H1 (cell line): Measurements from ENCODE around the gene GLYR1. TPM values are rescaled to one million over a fixed set of nuclear protein-coding genes. Genes with fewer than 3 reads are reported as not detected.

ENCODE experiments used
- CTCF ChIA-PET: fragments of 300-600 bp; sonication (Branson Sonifier 250); formaldehyde crosslinking; loops from one replicate; lab custom pipeline; 2021; ENCODE audit not compliant: partially characterized antibody; lab: Charles Lee
- POLR2A ChIA-PET: fragments of 300-600 bp; sonication (Branson Sonifier 250); formaldehyde crosslinking; loops from one replicate; lab custom pipeline; 2021; ENCODE audit warnings: inconsistent platforms; ENCODE audit not compliant: partially characterized antibody; lab: Charles Lee
- DNase-seq, 2 experiments: peaks; one replicate each; pipeline versions ENCODE4 v3.0.0 to v3.0.0-alpha.2; 2010 to 2022; ENCODE audit warnings: low spot score in 2 of 2, low read depth in 1 of 2, mixed read lengths in 1 of 2
- FAIRE-seq: peaks from 2 replicates; lab custom pipeline; 2011; peaks lifted over from hg19 to GRCh38; lab: Jason Lieb, UNC
- H2AFZ ChIP-seq: 2 replicates; pipeline ENCODE4 v1.8.1; 2012; ENCODE audit warnings: low read length, inconsistent platforms
- H2AK5ac ChIP-seq: 2 replicates; pipeline ENCODE4 v1.6.1; 2013; ENCODE audit warnings: low read depth, low read length
- H2BK120ac ChIP-seq: replicated peaks from 2 replicates; pipeline ENCODE3; 2013; ENCODE audit warnings: low read depth, low read length, inconsistent platforms
- H2BK12ac ChIP-seq: 2 replicates; pipeline ENCODE4 v1.6.1; 2013; ENCODE audit warnings: low read depth, low read length
- H2BK15ac ChIP-seq: 2 replicates; pipeline ENCODE4 v1.6.1; 2013; ENCODE audit warnings: low read length
- H2BK20ac ChIP-seq: 2 replicates; pipeline ENCODE4 v1.6.1; 2013; ENCODE audit warnings: low read length
- H2BK5ac ChIP-seq: 2 replicates; pipeline ENCODE4 v1.6.1; 2013; ENCODE audit warnings: low read depth, low read length
- H3K14ac ChIP-seq: 2 replicates; pipeline ENCODE4 v1.6.1; 2013; ENCODE audit warnings: inconsistent platforms; ENCODE audit not compliant: insufficient read length
- H3K18ac ChIP-seq: 2 replicates; pipeline ENCODE4 v1.6.1; 2013; ENCODE audit warnings: low read length; ENCODE audit errors: extremely low read depth
- H3K23ac ChIP-seq: 2 replicates; pipeline ENCODE4 v1.6.1; 2013; ENCODE audit warnings: inconsistent platforms; ENCODE audit not compliant: insufficient read length
- H3K23me2 ChIP-seq: 2 replicates; pipeline ENCODE4 v1.6.1; 2013; ENCODE audit warnings: low read depth, low read length
- H3K27ac ChIP-seq: 2 replicates; pipeline ENCODE4 v1.6.1; 2011; ENCODE audit warnings: low read depth, low read length, inconsistent platforms
- H3K27me3 ChIP-seq, 4 experiments: replicated peaks in 1 of 4; 1 replicate in 1 of 4; 2 replicates in 3 of 4; pipeline versions ENCODE4 v1.6.1 to v1.8.1; 2011 to 2013; ENCODE audit warnings: low read length in 3 of 4, mild to moderate bottlenecking in 3 of 4, inconsistent platforms in 2 of 4, mixed read lengths in 2 of 4, moderate library complexity in 1 of 4; ENCODE audit not compliant: control insufficient read depth in 3 of 4, insufficient read depth in 3 of 4; ENCODE audit errors: extremely low read depth in 1 of 4
- H3K36me3 ChIP-seq, 4 experiments: 2 replicates each; pipeline versions ENCODE4 v1.6.1 to v1.8.1; 2011 to 2013; ENCODE audit warnings: mild to moderate bottlenecking in 4 of 4, low read length in 3 of 4, moderate library complexity in 2 of 4, control low read depth in 1 of 4, inconsistent platforms in 1 of 4; ENCODE audit not compliant: insufficient read depth in 4 of 4, control insufficient read depth in 2 of 4
- H3K4ac ChIP-seq: replicated peaks from 2 replicates; pipeline ENCODE3; 2013; ENCODE audit warnings: low read length, low read depth, mixed read lengths, inconsistent platforms; ENCODE audit not compliant: insufficient read length
- H3K4me1 ChIP-seq, 4 experiments: replicated peaks in 1 of 4; 1 replicate in 1 of 4; 2 replicates in 3 of 4; pipeline versions ENCODE4 v1.6.1 to v1.8.1; 2011 to 2013; ENCODE audit warnings: low read length in 3 of 4, inconsistent platforms in 2 of 4, mixed read lengths in 1 of 4; ENCODE audit not compliant: insufficient read depth in 4 of 4, control insufficient read depth in 3 of 4
- H3K4me2 ChIP-seq, 2 experiments: 2 replicates each; pipeline versions ENCODE4 v1.6.1 to v1.8.1; 2011 to 2013; ENCODE audit warnings: low read depth in 2 of 2, low read length in 2 of 2, control low read depth in 1 of 2, inconsistent platforms in 1 of 2, mild to moderate bottlenecking in 1 of 2; ENCODE audit not compliant: insufficient read depth in 1 of 2
- H3K4me3 ChIP-seq, 4 experiments: fragments of 200-600, 300-600 bp in 1 of 4; sonication (generic), shearing (Covaris generic), sonication (Bioruptor Twin) in 1 of 4; 2 replicates each; pipeline versions ENCODE4 v1.5.1 to v1.8.1; 2011 to 2016; ENCODE audit warnings: low read length in 4 of 4, low read depth in 3 of 4, control low read depth in 2 of 4, inconsistent platforms in 2 of 4, mild to moderate bottlenecking in 2 of 4, mixed read lengths in 1 of 4, moderate library complexity in 1 of 4; ENCODE audit not compliant: insufficient read depth in 2 of 4; ENCODE audit errors: extremely low read depth in 1 of 4
- H3K56ac ChIP-seq: replicated peaks from 2 replicates; pipeline ENCODE3; 2013; ENCODE audit warnings: low read depth, mild to moderate bottlenecking, mixed read lengths, low read length, inconsistent platforms; ENCODE audit not compliant: insufficient read length
- H3K79me1 ChIP-seq: 2 replicates; pipeline ENCODE4 v1.6.1; 2013; ENCODE audit warnings: low read depth, low read length, control low read depth
- H3K79me2 ChIP-seq, 2 experiments: 2 replicates each; pipeline versions ENCODE4 v1.6.1 to v1.8.1; 2012 to 2013; ENCODE audit warnings: low read length in 2 of 2, mild to moderate bottlenecking in 2 of 2, inconsistent platforms in 1 of 2; ENCODE audit not compliant: insufficient read depth in 2 of 2, control insufficient read depth in 1 of 2
- H3K9ac ChIP-seq, 4 experiments: replicated peaks in 1 of 4; 1 replicate in 1 of 4; 2 replicates in 3 of 4; pipeline versions ENCODE4 v1.6.1 to v1.8.1; 2011 to 2013; ENCODE audit warnings: low read depth in 3 of 4, low read length in 3 of 4, control low read depth in 2 of 4, mild to moderate bottlenecking in 2 of 4, moderate library complexity in 2 of 4, inconsistent platforms in 1 of 4; ENCODE audit errors: extremely low read depth in 1 of 4
- H3K9me3 ChIP-seq, 2 experiments: 2 replicates each; pipeline versions ENCODE4 v1.6.1 to v1.8.1; 2012 to 2013; ENCODE audit warnings: mild to moderate bottlenecking in 2 of 2, moderate library complexity in 2 of 2, control low read depth in 1 of 2, inconsistent platforms in 1 of 2, low read depth in 1 of 2, low read length in 1 of 2, mixed read lengths in 1 of 2; ENCODE audit not compliant: insufficient read depth in 2 of 2
- H4K20me1 ChIP-seq, 2 experiments: replicated peaks in 1 of 2; 2 replicates each; pipeline versions ENCODE3 to v1.8.1; 2011 to 2013; ENCODE audit warnings: inconsistent platforms in 2 of 2, low read length in 2 of 2, mild to moderate bottlenecking in 1 of 2; ENCODE audit not compliant: insufficient read depth in 2 of 2, control insufficient read depth in 1 of 2
- H4K5ac ChIP-seq: 2 replicates; pipeline ENCODE4 v1.6.1; 2013; ENCODE audit warnings: low read length, low read depth, mixed read lengths, inconsistent platforms; ENCODE audit not compliant: insufficient read length
- H4K8ac ChIP-seq: 2 replicates; pipeline ENCODE4 v1.8.0; 2013; ENCODE audit warnings: mild to moderate bottlenecking, moderate library complexity, low read length, inconsistent platforms; ENCODE audit not compliant: insufficient read depth; ENCODE audit errors: extremely low read depth
- H4K91ac ChIP-seq: replicated peaks from 2 replicates; pipeline ENCODE3; 2013; ENCODE audit warnings: low read length, mixed read lengths, inconsistent platforms; ENCODE audit not compliant: insufficient read length
- CEBPB ChIP-seq: IDR thresholded peaks from 2 replicates; pipeline ENCODE4 v1.6.1; 2012; ENCODE audit warnings: low read depth, low read length
- GABPA ChIP-seq: IDR thresholded peaks from 2 replicates; pipeline ENCODE4 v1.6.1; 2011; ENCODE audit warnings: mild to moderate bottlenecking, low read length, moderate library complexity, borderline replicate concordance; ENCODE audit not compliant: insufficient read depth
- HDAC6 ChIP-seq: IDR thresholded peaks from one replicate; pipeline ENCODE4 v1.7.1; 2012; ENCODE audit warnings: low read depth, mild to moderate bottlenecking, inconsistent platforms, low read length, moderate library complexity
- KDM1A ChIP-seq: fragments of 200-600, 300-600 bp; sonication (generic); IDR thresholded peaks from 2 replicates; pipeline ENCODE4 v1.7.1; 2016; ENCODE audit warnings: mild to moderate bottlenecking, low read length, borderline replicate concordance
- SRF ChIP-seq: IDR thresholded peaks from 2 replicates; pipeline ENCODE4 v1.6.1; 2011; ENCODE audit warnings: mild to moderate bottlenecking, low read depth, low read length, moderate library complexity
- WGBS, 2 experiments: shearing (Covaris generic) in 1 of 2; methylation state at CpG; one replicate each; pipeline versions ENCODE4 v1.1.6 to v1.1.7; 2013 to 2015; ENCODE audit warnings: low lambda C conversion rate in 2 of 2, mixed read lengths in 2 of 2, inconsistent platforms in 1 of 2, low coverage in 1 of 2, missing lambda C conversion rate in 1 of 2; ENCODE audit not compliant: insufficient replicate concordance in 2 of 2, insufficient coverage in 1 of 2, insufficient read length in 1 of 2; ENCODE audit errors: extremely low coverage in 1 of 2, missing lambda C conversion rate in 1 of 2; 5-methylcytosine and 5-hydroxymethylcytosine counted together
- polyA plus RNA-seq, 7 experiments: library from polyadenylated mRNA; depleted of rRNA in 3 of 7; stranded (reverse) in 5 of 7; unstranded in 2 of 7; fragments of >200 nt in 5 of 7; fragments of 200-250 nt in 2 of 7; gene quantifications; 1 replicate in 5 of 7; 2 replicates in 1 of 7; 4 replicates in 1 of 7; pipeline versions ENCODE4 v1.2.1 to v1.2.3, GENCODE V29; 2011 to 2013; ENCODE audit warnings: missing spikeins in 2 of 7, mixed read lengths in 2 of 7
- total RNA-seq: library from RNA; stranded (reverse); fragmentation: NEBNext Ultra II Directional; extraction: Animal tissue kit (Norgen Biotek cat#: 25700); gene quantifications from 2 replicates; pipeline ENCODE4 v1.2.1, GENCODE V29; 2021

The GLYR1 gene
- total and polyA plus RNA-seq, 2 of the 8 experiments (the other 6 are each of a cell fraction or from before 2014, with no cell fraction given) = 50.2 to 115 TPM

DNA sequence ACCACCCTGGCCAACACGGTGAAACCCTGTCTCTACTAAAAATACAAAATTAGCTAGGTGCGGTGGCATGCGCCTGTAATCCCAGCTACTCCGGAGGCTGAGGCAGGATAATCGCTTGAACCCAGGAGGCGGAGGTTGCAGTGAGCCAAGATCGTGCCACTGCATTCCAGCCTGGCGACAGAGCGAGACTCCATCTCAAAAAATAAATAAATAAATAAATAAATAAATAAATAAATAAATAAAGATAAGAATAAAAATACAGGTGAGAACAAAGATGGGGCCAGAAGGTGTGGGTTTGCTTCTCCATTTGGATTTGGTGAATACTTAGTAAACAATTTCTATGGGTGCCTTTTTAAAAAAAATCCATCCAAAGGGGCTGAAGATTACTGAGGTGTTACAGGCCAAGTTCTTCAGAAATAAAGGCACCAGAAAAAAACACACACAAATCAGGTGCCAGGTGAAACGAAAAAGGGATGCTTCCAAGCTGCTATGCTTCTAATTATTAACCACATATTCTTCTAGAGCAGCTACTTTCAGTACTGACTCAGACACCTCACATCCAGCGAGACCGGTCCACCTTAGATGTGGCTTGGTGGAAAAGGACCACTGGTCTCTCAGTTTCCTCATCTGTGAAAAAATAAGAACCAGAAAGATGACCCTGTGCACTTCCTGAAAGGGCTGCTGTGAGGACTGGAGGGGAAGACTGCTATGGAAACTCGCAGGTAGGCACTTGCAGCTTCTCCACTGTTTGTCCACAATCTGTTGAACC is 9.2 kb downstream of the GLYR1 start:
- no peak overlapping the region for H4K8ac ChIP-seq
- H2AFZ ChIP-seq = no peak overlapping the region
- H3K36me3 ChIP-seq = peaks cover 10 to 52% (median 37%) of the 10 kb centered on the region in 4 experiments
- H3K56ac ChIP-seq = no peak overlapping the region
- no peak overlapping the region for H2AK5ac ChIP-seq
- H3K4me3 ChIP-seq = no peak overlapping the region
- no peak overlapping the region for H3K27ac ChIP-seq
- no peak overlapping the region for H3K18ac ChIP-seq
- H3K4me2 ChIP-seq = no peak overlapping the region
- no peaks in the 10 kb centered on the region for H3K4me1 ChIP-seq
- H4K5ac ChIP-seq = no peak overlapping the region
- H3K9ac ChIP-seq = no peak overlapping the region
- WGBS, 2 experiments = 90% methylated on average over 13 of the region's 13 CpGs; no CpG with 5 or more reads in 1 of the 2 experiments
- no peak overlapping the region for H2BK12ac ChIP-seq
- H3K14ac ChIP-seq = no peak overlapping the region
- H3K79me2 ChIP-seq = 0 out of 4 replicates have a peak, but pooled peaks cover 0 to 4% of the 10 kb centered on the region in 2 experiments
- no peak overlapping the region for H3K23ac ChIP-seq
- H3K27me3 ChIP-seq = no peaks in the 10 kb centered on the region
- CTCF ChIA-PET = interaction anchor here (1.3 kb wide), 2 partner anchors 8 to 118 kb away, joined by 3 read pairs; no protein-coding TSS in a partner anchor
- H3K9me3 ChIP-seq = no peaks in the 10 kb centered on the region
- no peaks in the 10 kb centered on the region for H3K23me2 ChIP-seq
- POLR2A ChIA-PET = interaction anchor here (1.1 to 1.6 kb wide), 5 partner anchors 10 to 224 kb away, joined by 3 to 5 read pairs (median 3); partner anchors contain the start of genes GLYR1 and UBN1
- no peak overlapping the region for H2BK120ac ChIP-seq
- no peak overlapping the region for H2BK15ac ChIP-seq
- H2BK5ac ChIP-seq = no peak overlapping the region
- H4K20me1 ChIP-seq = peaks cover 2 to 8% of the 10 kb centered on the region in 2 experiments
- DNase-seq = no peak
- H3K4ac ChIP-seq = no peak overlapping the region
- H4K91ac ChIP-seq = no peak overlapping the region
- FAIRE-seq = no peak
- no peak overlapping the region for H2BK20ac ChIP-seq
- H3K79me1 ChIP-seq = peaks cover 4% of the 10 kb centered on the region; the same call in 1 of the 2 replicates
- TF ChIP-seq CEBPB (no peak), HDAC6 (no peak), KDM1A (no peak), GABPA (no peak), SRF (no peak)
